A549 (cell line): ENCODE data around the gene ATP9B. TPM values are rescaled to one million over a fixed set of nuclear protein-coding genes. Genes with fewer than 3 reads are reported as not detected.

Source experiments
- ATAC-seq, 2 experiments: fragments of 200-7000 bp in 1 of 2; fragments of >200 bp in 1 of 2; cut with Nextera tagmentation in 1 of 2; cut with Tn5 transposase in 1 of 2; 3 replicates each; pipeline versions ENCODE4 v1.8.0 to v1.9.1; 2018 to 2020; ENCODE audit warnings: mild to moderate bottlenecking in 1 of 2, moderate library complexity in 1 of 2
- CTCF ChIA-PET: fragments of 300-600 bp; sonication (Branson Sonifier 250); formaldehyde crosslinking; extraction: SDS; loops from one replicate; lab custom pipeline; 2021; ENCODE audit warnings: antibody characterized with exemption, inconsistent platforms; lab: Yijun Ruan, JAX
- POLR2A ChIA-PET: fragments of 350-600 bp; formaldehyde crosslinking; extraction: SDS; loops from one replicate; lab custom pipeline; 2021; ENCODE audit warnings: antibody characterized with exemption, inconsistent platforms; lab: Yijun Ruan, JAX
- DNase-seq, 2 experiments: peaks; one replicate each; pipeline versions ENCODE4 v3.0.0 to v3.0.0-alpha.2; 2011 to 2016; ENCODE audit warnings: low read depth in 1 of 2, low spot score in 1 of 2
- FAIRE-seq: peaks from 2 replicates; lab custom pipeline; 2011; peaks lifted over from hg19 to GRCh38; lab: Jason Lieb, UNC
- H3K27ac ChIP-seq, 2 experiments: fragments of >200 bp; sonication (Bioruptor Twin); formaldehyde crosslinking; 3 replicates each; pipeline ENCODE4 v1.5.1; 2016 to 2017
- H3K4me1 ChIP-seq: fragments of >200 bp; sonication (Bioruptor Twin); formaldehyde crosslinking; 3 replicates; pipeline ENCODE4 v1.6.1; 2016
- H3K4me2 ChIP-seq: fragments of >200 bp; sonication (Bioruptor Twin); formaldehyde crosslinking; 3 replicates; pipeline ENCODE4 v1.6.1; 2016
- H3K4me3 ChIP-seq: fragments of >200 bp; sonication (Bioruptor Twin); formaldehyde crosslinking; 3 replicates; pipeline ENCODE4 v1.5.1; 2016
- H3K9me3 ChIP-seq: fragments of >200 bp; sonication (Bioruptor Twin); formaldehyde crosslinking; 3 replicates; pipeline ENCODE4 v1.6.1; 2016
- ATOH8 ChIP-seq: fragments of 250-450 bp; sonication (Bioruptor Pico); IDR thresholded peaks from 2 replicates; pipeline ENCODE4 v1.5.0; 2020; ENCODE audit warnings: low read depth, mild to moderate bottlenecking, moderate library complexity
- BCL3 ChIP-seq: fragments of >200 bp; sonication (Bioruptor Twin); formaldehyde crosslinking; IDR thresholded peaks from 3 replicates; pipeline ENCODE4 v1.6.1; 2016
- CBX8 ChIP-seq: fragments of 200-600 bp; sonication (generic); IDR thresholded peaks from 2 replicates; pipeline ENCODE4 v1.6.1; 2016
- EHMT2 ChIP-seq: fragments of 200-600 bp; sonication (generic); IDR thresholded peaks from 2 replicates; pipeline ENCODE4 v1.6.1; 2016; ENCODE audit warnings: antibody characterized with exemption, low read depth, mild to moderate bottlenecking, moderate library complexity
- FOSB ChIP-seq: fragments of 250-450 bp; sonication (Bioruptor Pico); IDR thresholded peaks from 2 replicates; pipeline ENCODE4 v1.5.0; 2020; ENCODE audit warnings: mild to moderate bottlenecking, moderate library complexity
- HEYL ChIP-seq: fragments of 250-450 bp; sonication (Bioruptor Pico); IDR thresholded peaks from 2 replicates; pipeline ENCODE4 v1.8.0; 2021; ENCODE audit warnings: mild to moderate bottlenecking, moderate library complexity
- HOXA7 ChIP-seq: fragments of 250-450 bp; sonication (Bioruptor Pico); IDR thresholded peaks from 2 replicates; pipeline ENCODE4 v1.5.0; 2020; ENCODE audit warnings: mild to moderate bottlenecking, moderate library complexity
- HOXB13 ChIP-seq: fragments of 250-450 bp; sonication (Bioruptor Pico); IDR thresholded peaks from 2 replicates; pipeline ENCODE4 v1.5.0; 2020; ENCODE audit warnings: low read depth, mild to moderate bottlenecking, moderate library complexity
- KDM1A ChIP-seq: fragments of 200-600 bp; sonication (generic); IDR thresholded peaks from 2 replicates; pipeline ENCODE4 v1.6.1; 2016; ENCODE audit warnings: low read depth, mild to moderate bottlenecking
- MYC ChIP-seq: IDR thresholded peaks from 2 replicates; pipeline ENCODE4 v1.6.1; 2012; ENCODE audit warnings: mild to moderate bottlenecking, inconsistent platforms, low read length, improper control_type of control experiment, borderline replicate concordance
- NR3C1 ChIP-seq: fragments of >200 bp; sonication (Bioruptor Twin); formaldehyde crosslinking; IDR thresholded peaks from 3 replicates; pipeline ENCODE4 v1.6.1; 2017
- POLR2A ChIP-seq: IDR thresholded peaks from 2 replicates; pipeline ENCODE4 v1.6.1; 2012; ENCODE audit warnings: mild to moderate bottlenecking, low read length
- REST ChIP-seq: fragments of 200-600 bp; sonication (generic); IDR thresholded peaks from 2 replicates; pipeline ENCODE4 v1.6.1; 2016; ENCODE audit warnings: antibody characterized with exemption, mild to moderate bottlenecking, moderate library complexity
- USF2 ChIP-seq: fragments of 450-650 bp; IDR thresholded peaks from 2 replicates; pipeline ENCODE4 v1.6.1; 2014; ENCODE audit warnings: antibody characterized with exemption
- ZC3H11A ChIP-seq: fragments of 450-650 bp; IDR thresholded peaks from 2 replicates; pipeline ENCODE4 v1.6.1; 2014; ENCODE audit warnings: antibody characterized with exemption, mild to moderate bottlenecking
- WGBS: methylation state at CpG from one replicate; pipeline ENCODE4 v1.1.6; 2017; ENCODE audit errors: missing lambda C conversion rate; 5-methylcytosine and 5-hydroxymethylcytosine counted together
- polyA plus RNA-seq, 4 experiments: library from polyadenylated mRNA; depleted of rRNA in 3 of 4; stranded (reverse); fragments of >200 nt; fragmentation: RNase III in 1 of 4; extraction: RNeasy Plus Mini Kit Qiagen cat#74134 plus additional on column Dnase treatment in 1 of 4; gene quantifications; 2 replicates in 3 of 4; 3 replicates in 1 of 4; pipeline ENCODE4 v1.2.3, GENCODE V29; 2011 to 2017

Gene ATP9B
- polyA plus RNA-seq, 2 of the 4 experiments (the other 2 are of a cell fraction): 22.6 to 35.7 TPM

GRCh38 chr18:79424880-79425568 is 355.8 kb downstream of the ATP9B start:
- ATAC-seq (no peak), DNase-seq (no peak), FAIRE-seq (no peak)
- no peaks in the 10 kb centered on the region for H3K4me1 ChIP-seq
- no peak overlapping the region for H3K4me2 ChIP-seq
- CTCF ChIA-PET: no interaction called here
- no peaks in the 10 kb centered on the region for H3K9me3 ChIP-seq
- H3K4me3 ChIP-seq: no peak overlapping the region
- 85% methylated on average over 19 of the region's 19 CpGs for WGBS
- TF ChIP-seq EHMT2 (no peak), FOSB (no peak), BCL3 (no peak), MYC (no peak), CBX8 (no peak), USF2 (no peak), ATOH8 (no peak), NR3C1 (no peak), ZC3H11A (no peak), HOXA7 (CRISPR knock-in tag) (no peak), POLR2A (no peak), HEYL (no peak)
- TF ChIP-seq, all 56 proteins: peak for 0
- POLR2A ChIA-PET: no interaction called here
- no peak overlapping the region for H3K27ac ChIP-seq

GRCh38 chr18:79425569-79425886 is 356.3 kb downstream of the ATP9B start:
- ATAC-seq (no peak), FAIRE-seq (no peak), DNase-seq (no peak)
- ChIA-PET CTCF (no interaction called here), POLR2A (no interaction called here)
- H3K4me3 ChIP-seq: no peak overlapping the region
- TF ChIP-seq REST (no peak), POLR2A (no peak), USF2 (no peak), HOXB13 (CRISPR knock-in tag) (no peak), KDM1A (no peak), CBX8 (no peak)
- WGBS: 84% methylated on average over 12 of the region's 12 CpGs
- H3K9me3 ChIP-seq: no peaks in the 10 kb centered on the region
- H3K4me1 ChIP-seq: no peaks in the 10 kb centered on the region
- no peak overlapping the region for H3K4me2 ChIP-seq
- no peak overlapping the region for H3K27ac ChIP-seq
